Measurements from ENCODE around the gene IL17RE.

DNA sequence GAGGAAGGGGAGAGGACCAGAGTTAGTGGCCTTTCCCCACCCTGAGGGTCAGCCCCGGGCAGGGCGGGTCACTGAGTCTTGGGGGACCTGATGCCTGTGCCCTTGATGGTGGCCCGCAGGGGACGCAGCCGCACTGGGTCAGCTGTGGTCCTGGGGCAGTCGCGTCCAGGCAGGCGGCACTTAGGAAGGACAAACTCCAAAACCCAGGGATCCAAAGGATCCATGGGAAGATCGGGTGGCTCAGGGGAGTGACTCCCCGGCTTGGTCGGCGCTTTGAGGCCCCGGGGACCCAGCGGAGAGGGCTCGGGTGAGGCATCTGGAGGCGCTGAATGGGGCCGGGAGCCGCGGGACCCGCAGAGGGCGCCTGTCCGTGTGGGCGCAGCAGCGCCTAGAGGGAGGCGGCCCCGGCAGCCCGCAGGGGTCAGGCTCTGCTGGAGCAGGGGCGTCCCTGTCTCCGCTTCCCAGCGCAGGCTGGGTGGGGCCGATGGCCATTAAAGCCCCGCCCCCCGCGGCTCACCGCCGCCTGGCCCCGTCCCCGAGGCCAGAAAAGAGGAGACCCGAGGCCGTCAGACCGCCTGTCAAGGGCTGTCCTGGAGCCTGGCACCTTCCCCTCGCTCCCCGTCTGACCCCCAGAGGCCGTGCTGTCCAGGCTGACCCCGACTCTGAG is 40.1 kb upstream of the IL17RE start:
- TF ChIP-seq POLR2A (IDR thresholded peaks at IDR 0.05; ENCODE audit: low read depth) (no peak), CTCF (IDR thresholded peaks at IDR 0.05) (peak; percentile 46 to 62 (median 53))

Measured in esophagus muscularis mucosa (tissue), 3 donors.